ENCODE results near the gene KLHDC7A.

DNA sequence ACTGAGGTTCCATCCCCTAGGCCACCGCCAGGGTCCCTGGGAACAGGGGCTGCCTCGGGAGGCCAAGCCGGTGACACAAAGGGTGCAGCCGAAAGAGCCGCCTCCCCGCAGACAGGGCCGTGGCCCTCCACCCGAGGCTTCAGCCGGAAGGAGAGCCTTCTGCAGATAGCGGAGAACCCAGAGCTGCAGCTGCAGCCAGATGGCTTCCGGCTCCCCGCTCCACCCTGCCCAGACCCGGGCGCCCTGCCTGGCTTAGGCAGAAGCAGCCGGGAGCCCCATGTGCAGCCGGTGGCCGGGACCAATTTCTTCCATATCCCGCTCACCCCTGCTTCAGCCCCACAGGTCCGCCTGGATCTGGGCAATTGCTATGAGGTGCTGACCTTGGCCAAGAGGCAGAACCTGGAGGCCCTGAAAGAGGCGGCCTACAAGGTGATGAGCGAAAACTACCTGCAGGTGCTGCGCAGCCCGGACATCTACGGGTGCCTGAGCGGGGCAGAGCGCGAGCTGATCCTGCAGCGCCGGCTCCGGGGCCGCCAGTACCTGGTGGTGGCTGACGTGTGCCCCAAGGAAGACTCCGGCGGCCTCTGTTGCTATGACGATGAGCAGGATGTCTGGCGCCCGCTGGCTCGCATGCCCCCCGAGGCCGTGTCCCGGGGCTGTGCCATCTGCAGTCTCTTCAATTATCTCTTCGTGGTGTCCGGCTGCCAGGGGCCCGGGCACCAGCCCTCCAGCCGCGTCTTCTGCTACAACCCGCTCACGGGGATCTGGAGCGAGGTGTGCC, 1.4 kb downstream of the KLHDC7A start:
- TF ChIP-seq, protein P1, sequence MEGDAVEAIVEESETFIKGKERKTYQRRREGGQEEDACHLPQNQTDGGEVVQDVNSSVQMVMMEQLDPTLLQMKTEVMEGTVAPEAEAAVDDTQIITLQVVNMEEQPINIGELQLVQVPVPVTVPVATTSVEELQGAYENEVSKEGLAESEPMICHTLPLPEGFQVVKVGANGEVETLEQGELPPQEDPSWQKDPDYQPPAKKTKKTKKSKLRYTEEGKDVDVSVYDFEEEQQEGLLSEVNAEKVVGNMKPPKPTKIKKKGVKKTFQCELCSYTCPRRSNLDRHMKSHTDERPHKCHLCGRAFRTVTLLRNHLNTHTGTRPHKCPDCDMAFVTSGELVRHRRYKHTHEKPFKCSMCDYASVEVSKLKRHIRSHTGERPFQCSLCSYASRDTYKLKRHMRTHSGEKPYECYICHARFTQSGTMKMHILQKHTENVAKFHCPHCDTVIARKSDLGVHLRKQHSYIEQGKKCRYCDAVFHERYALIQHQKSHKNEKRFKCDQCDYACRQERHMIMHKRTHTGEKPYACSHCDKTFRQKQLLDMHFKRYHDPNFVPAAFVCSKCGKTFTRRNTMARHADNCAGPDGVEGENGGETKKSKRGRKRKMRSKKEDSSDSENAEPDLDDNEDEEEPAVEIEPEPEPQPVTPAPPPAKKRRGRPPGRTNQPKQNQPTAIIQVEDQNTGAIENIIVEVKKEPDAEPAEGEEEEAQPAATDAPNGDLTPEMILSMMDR (conservative IDR thresholded peaks at IDR 0.05) = no peak
- no peak for TF ChIP-seq EZH2 (IDR thresholded peaks at IDR 0.05; ENCODE audit: low read depth)

Measured in PC-9 (cell line).